IPS DF 6.9 (cell line): ENCODE data around the gene NDUFC2.
"Not testable (repeated sequence)": the region's sequence is repeated elsewhere in the genome, so short reads cannot be mapped to it uniquely, and the experiment has no call there.

Experiments used
- DNase-seq: peaks from one replicate; pipeline ENCODE4 v3.0.0-alpha.2; 2013; ENCODE audit warnings: low read depth, low spot score
- H3K27ac ChIP-seq: one replicate; pipeline ENCODE4 v1.5.1; 2013; ENCODE audit warnings: low read length, control low read depth
- H3K27me3 ChIP-seq: 2 replicates; pipeline ENCODE4 v1.6.1; 2013; ENCODE audit warnings: mild to moderate bottlenecking, low read length; ENCODE audit not compliant: control insufficient read depth, insufficient read depth
- H3K36me3 ChIP-seq: 2 replicates; pipeline ENCODE4 v1.6.1; 2013; ENCODE audit warnings: low read length; ENCODE audit not compliant: control insufficient read depth, insufficient read depth
- H3K4me1 ChIP-seq: 2 replicates; pipeline ENCODE4 v1.6.1; 2013; ENCODE audit warnings: low read length; ENCODE audit not compliant: control insufficient read depth, insufficient read depth
- H3K4me3 ChIP-seq: 2 replicates; pipeline ENCODE4 v1.5.1; 2013; ENCODE audit warnings: mild to moderate bottlenecking, low read length
- H3K9me3 ChIP-seq: 2 replicates; pipeline ENCODE4 v1.6.1; 2013; ENCODE audit warnings: low read length, inconsistent platforms; ENCODE audit not compliant: control insufficient read depth, insufficient read depth
- WGBS: extraction: QIAGEN DNeasy Blood & Tissue Kit; methylation state at CpG from one replicate; pipeline ENCODE4 v1.1.7; 2013; ENCODE audit warnings: mixed read lengths, missing lambda C conversion rate; ENCODE audit not compliant: insufficient read length, insufficient coverage; 5-methylcytosine and 5-hydroxymethylcytosine counted together

Gene NDUFC2

DNA sequence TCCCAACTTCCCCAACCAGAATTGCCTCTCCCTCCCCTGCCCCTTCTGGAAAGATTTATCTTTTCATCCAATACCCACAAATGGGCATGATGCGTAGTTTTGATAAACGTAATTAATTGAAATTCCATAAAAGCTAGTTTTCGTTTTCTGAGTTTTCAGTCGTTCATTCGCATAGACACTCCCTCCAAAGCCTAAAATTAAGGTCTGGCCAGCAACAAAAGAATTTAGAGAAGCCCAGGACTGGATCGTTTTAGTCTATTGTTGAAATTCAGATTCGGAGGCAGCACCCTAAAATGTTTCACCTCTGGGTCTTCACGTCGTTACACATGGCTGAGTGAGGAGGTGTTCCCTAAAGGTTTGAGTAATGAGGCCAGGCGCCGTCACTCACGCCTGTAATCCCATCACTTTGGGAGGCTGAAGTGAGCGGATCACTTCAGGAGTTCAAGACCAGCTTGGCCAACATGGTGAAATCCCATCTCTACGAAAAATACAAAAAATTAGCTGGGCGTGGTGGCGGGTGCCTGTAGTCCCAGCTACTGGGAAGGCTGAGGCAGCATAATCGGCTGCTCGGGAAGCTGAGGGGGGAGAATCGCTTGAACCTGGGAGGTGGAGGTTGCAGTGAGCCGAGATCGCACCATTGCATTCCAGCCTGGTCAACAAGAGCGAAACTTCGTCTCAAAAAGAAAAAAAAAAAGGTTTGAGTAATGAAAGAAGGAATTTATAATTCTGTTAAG, 589 bp upstream of the NDUFC2 start:
- no peak for DNase-seq

DNA sequence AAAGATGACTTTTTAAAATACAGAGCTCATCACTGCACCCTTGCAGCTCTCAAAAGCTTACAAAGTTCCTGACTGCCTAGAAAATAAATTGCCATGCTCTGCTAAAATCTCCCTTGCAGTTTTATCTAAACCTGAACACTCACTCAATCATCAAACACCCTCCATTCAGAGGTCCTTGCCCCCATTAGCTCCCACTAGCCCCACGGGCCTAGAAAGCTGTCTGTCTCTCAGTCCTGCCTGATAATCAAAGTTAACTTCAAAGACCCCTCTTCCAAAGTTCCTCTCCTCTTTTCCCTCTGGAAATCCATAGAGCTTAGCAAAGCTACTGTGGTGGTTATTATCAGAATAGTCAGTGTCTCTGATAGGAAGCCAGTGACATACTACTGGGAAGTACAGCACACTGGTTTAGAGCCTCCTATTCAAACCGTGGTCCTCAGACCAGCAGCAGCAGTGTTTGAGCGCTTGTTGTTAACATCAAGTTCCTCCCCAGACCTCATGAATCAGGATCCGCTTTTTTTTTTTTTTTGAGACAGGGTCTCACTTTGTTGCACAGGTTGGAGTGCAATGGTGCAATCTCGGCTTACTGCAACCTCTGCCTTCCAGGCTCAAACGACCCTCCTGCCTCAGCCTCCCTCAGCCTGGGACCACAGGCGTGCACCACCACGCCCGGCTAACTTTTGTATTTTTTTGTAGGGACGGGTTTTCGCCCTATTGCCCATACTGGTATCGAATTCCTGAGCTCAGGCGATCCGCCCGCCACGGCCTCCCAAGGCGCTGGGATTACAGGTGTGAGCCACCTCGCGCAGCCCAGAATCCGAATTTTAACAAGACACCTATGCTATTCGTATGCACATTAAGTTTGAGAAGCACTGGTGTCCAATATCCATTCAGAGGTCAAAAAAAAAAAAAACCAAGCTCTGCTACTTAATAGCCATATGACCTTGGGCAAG, 1.2 kb downstream of the NDUFC2 start:
- DNase-seq: no peak
- Histone ChIP-seq H3K27me3 (no peaks in the 10 kb centered on the region), H3K4me3 (peak overlapping the region; percentile 84; the same call in 1 of the 2 replicates), H3K36me3 (no peaks in the 10 kb centered on the region), H3K9me3 (no peaks in the 10 kb centered on the region), H3K4me1 (no peaks in the 10 kb centered on the region), H3K27ac (no peak overlapping the region)
- WGBS: no CpG with 5 or more reads among the region's 21 CpGs

More for the DNA sequence above, 589 bp upstream of the NDUFC2 start:
- Histone ChIP-seq H3K4me3 (peak overlapping the region; percentile 84; the same call in 1 of the 2 replicates), H3K9me3 (no peaks in the 10 kb centered on the region), H3K4me1 (no peaks in the 10 kb centered on the region), H3K36me3 (no peaks in the 10 kb centered on the region), H3K27ac (no peak overlapping the region), H3K27me3 (no peaks in the 10 kb centered on the region)
- WGBS: no CpG with 5 or more reads among the region's 23 CpGs

DNA sequence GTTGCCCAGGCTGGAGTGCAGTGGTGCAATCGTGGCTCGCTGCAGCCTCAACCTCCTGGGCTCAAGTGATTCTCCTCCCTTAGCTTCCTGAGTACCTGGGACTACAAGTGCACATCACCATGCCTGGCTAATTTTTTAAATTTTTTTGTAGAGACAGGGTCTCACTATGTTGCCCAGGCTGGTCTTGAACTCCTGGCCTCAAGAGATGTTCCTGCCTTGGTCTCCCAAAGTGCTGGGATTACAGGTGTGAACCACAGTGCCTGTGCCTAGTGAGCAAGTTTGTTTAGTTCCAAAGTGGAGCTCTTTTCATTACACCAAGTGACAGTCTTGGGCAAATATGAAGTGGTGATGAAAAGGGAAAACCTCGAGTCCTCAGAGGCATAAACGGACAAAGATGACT, 2.1 kb downstream of the NDUFC2 start:
- H3K4me3 ChIP-seq, H3K36me3 ChIP-seq, H3K4me1 ChIP-seq, H3K27me3 ChIP-seq, H3K9me3 ChIP-seq, DNase-seq, H3K27ac ChIP-seq: not testable (repeated sequence)
- no CpG with 5 or more reads among the region's 4 CpGs for WGBS

DNA sequence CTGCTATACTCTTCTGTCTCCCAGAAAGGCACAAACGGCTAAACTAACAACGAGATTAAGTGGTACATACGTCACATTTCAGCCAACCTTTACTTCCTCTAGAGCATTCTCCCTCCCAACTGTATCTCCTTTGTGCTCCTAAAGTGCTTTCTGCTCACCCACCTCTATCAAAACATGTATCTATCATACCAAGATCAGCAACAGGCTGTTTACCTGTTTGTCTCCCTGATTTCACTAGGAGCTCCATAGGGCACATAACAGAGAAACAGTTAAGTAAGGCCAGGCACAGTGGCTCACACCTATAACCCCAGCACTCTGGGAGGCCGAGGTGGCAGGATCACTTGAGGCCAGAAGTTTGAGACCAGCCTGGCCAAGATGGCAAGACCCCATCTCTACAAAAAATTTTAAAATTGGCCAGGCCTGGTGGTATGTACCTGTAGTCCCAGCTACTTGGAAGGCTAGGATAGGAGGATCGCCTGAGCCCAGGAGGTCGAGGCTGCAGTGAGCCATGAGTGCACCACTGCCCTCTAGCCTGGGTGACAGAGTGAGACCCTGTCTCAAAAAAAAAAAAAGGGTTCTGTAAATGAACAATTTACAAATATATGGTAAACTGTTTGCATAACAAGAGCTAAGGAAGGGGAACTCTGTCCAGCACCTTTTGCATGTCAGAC, 2.8 kb downstream of the NDUFC2 start:
- Histone ChIP-seq H3K9me3 (no peaks in the 10 kb centered on the region), H3K36me3 (peaks cover 2% of the 10 kb centered on the region; the same call in 1 of the 2 replicates), H3K27me3 (no peaks in the 10 kb centered on the region), H3K4me3 (no peak overlapping the region), H3K4me1 (no peaks in the 10 kb centered on the region), H3K27ac (no peak overlapping the region)
- no CpG with 5 or more reads among the region's 6 CpGs for WGBS
- DNase-seq: no peak

DNA sequence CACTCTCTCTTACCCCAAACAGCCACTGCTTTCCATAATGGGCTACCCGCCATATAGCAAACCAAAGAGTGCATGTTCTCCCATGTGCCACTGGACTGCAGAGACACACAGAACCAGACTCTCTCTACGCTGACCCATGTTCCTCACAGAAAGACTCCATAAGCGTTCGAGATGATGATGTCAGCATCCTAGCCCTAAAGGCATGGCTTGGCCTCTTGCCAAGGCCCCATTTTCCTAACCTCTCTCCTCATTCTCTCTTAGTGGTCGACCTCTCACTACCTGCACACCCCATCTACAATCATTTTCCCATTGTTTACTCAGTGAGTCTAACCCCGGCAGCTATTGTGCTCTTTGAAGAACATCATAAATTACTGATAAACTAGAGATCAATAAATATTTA, 4.9 kb downstream of the NDUFC2 start:
- Histone ChIP-seq H3K36me3 (peaks cover 2% of the 10 kb centered on the region; the same call in 1 of the 2 replicates), H3K4me1 (no peaks in the 10 kb centered on the region), H3K27ac (no peak overlapping the region), H3K4me3 (no peak overlapping the region), H3K9me3 (no peaks in the 10 kb centered on the region), H3K27me3 (no peaks in the 10 kb centered on the region)
- DNase-seq: no peak
- no CpG with 5 or more reads among the region's 6 CpGs for WGBS

DNA sequence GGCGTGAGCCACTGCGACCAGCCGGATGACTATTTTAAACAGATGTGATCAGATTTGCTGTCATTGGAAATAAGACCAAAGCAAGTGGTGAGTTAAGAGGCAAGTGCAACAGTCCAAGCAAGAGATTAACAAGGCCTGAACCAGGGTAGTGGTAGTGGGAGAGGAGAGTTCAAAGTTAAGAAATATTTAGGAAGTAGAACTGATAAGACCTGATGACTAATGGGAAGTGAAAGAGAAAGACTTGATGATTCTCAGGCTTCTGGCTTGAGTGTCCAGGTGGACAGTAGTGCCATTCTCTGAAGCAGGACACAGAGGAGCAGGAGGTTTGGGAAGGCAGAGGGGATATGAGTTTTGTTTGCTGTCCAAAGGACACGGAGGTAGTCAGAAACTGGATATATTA, 7.2 kb downstream of the NDUFC2 start:
- Histone ChIP-seq H3K4me1 (no peaks in the 10 kb centered on the region), H3K9me3 (no peaks in the 10 kb centered on the region), H3K4me3 (no peak overlapping the region), H3K27ac (no peak overlapping the region), H3K27me3 (no peaks in the 10 kb centered on the region), H3K36me3 (peaks cover 2% of the 10 kb centered on the region; the same call in 1 of the 2 replicates)
- no CpG with 5 or more reads among the region's 4 CpGs for WGBS
- no peak for DNase-seq

DNA sequence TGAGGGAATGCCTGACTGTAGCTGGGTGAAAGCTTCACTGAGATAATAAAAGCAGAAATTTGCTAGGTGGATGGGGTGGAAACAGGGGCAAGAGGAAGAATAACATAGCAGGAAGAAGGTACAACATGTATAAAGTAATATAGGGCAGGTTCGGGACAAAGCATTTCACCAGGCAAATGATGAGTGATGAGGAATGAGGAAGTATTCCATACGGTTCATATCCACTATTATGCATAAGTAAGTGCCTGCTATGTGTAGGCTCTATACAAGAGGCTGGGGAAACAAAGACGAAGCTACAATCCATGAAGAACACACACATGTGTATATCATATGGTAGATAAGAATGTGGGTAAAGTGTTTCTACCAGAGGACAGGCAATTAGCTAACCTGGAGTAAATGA, 7.9 kb downstream of the NDUFC2 start:
- Histone ChIP-seq H3K27ac (no peak overlapping the region), H3K27me3 (no peaks in the 10 kb centered on the region), H3K36me3 (peaks cover 2% of the 10 kb centered on the region; the same call in 1 of the 2 replicates), H3K4me3 (no peak overlapping the region), H3K4me1 (no peaks in the 10 kb centered on the region), H3K9me3 (no peaks in the 10 kb centered on the region)
- WGBS: no CpG with 5 or more reads among the region's 3 CpGs
- DNase-seq: no peak

DNA sequence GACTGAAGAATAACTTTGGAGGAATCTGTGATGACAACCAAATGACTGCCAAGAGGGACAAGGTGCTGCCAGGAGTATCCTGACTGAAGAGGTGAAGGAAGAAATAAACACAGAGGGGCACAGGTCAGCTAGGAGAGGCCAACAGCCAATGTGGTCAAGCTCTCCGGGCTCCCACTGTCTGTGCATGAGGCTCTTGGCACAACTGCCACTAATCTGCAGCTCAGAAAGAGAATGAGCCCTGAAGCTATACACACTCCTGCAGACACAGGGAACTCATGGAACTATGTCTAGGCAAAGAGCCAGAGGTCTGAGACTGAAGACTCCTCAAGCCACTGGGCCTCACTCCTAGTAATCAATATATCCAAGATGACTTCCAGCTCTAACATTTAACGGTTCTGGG, 9.0 kb downstream of the NDUFC2 start:
- Histone ChIP-seq H3K4me1 (no peaks in the 10 kb centered on the region), H3K36me3 (peaks cover 2% of the 10 kb centered on the region; the same call in 1 of the 2 replicates), H3K9me3 (no peaks in the 10 kb centered on the region), H3K27ac (no peak overlapping the region), H3K4me3 (no peak overlapping the region), H3K27me3 (no peaks in the 10 kb centered on the region)
- no CpG with 5 or more reads among the region's 2 CpGs for WGBS
- DNase-seq: no peak

DNA sequence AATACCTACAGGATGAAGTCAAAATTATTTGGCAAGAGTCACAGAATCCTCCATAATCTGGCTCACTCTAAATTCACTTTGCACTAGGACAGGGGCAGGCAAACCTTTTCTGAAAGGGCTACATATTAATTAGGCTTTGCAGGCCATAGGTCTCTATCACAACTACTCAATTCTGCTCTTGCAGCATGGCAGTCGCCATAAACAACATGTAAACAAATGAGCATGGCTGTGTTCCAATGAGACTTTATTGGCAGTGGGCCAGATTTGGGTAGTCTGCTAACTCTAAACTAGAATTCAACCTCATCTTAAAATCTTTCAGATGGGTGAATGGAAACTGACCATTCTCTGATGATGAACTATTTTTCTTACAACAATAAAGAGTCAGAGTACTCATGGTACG, 10.2 kb downstream of the NDUFC2 start:
- no peak for DNase-seq
- Histone ChIP-seq H3K27ac (no peak overlapping the region), H3K27me3 (no peaks in the 10 kb centered on the region), H3K36me3 (peaks cover 2% of the 10 kb centered on the region; the same call in 1 of the 2 replicates), H3K4me3 (no peak overlapping the region), H3K9me3 (no peaks in the 10 kb centered on the region), H3K4me1 (no peaks in the 10 kb centered on the region)
- WGBS: no CpG with 5 or more reads among the region's 2 CpGs

DNA sequence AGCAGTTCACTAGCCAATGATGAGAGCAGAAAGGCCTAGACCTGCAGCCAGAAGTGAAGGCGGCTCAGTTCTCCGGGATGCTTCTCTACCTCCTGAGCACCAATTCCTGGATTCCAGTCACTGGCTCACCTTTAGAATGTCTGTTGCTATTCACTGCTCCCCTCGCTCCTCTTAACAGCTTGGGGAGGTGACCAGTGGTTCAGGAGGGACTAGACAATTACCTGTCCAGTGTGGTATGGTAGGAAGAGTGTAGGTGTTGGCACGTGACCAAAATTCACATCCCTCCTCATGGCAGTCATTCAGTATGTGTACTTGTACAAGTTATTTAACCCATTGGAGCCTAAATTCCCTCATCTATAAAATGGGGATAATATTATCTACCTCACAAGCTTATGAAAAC, 12.0 kb downstream of the NDUFC2 start:
- H3K36me3 ChIP-seq: peaks cover 2% of the 10 kb centered on the region; the same call in 1 of the 2 replicates
- no peaks in the 10 kb centered on the region for H3K4me1 ChIP-seq
- H3K27me3 ChIP-seq: no peaks in the 10 kb centered on the region
- DNase-seq: no peak
- no peak overlapping the region for H3K4me3 ChIP-seq
- no peaks in the 10 kb centered on the region for H3K9me3 ChIP-seq
- WGBS: no CpG with 5 or more reads among the region's 4 CpGs
- no peak overlapping the region for H3K27ac ChIP-seq
